ENCODE measurements around the gene PAK5.

DNA sequence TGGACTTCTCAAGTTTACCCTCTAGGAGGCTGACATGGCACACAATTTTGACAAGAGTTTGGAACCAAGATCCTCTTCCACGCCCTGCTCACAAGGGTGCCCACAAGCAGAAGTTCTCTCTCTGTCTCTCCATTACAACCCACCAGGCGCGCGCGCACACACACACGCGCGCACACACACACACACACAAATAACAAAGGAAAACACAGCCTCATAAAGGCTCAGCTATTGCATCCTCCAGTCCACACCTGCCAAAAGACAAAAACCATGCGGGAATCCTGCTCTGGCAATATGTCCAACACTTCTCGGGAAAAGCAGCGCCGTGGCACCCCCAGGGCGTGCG is 870 bp downstream of the PAK5 start:
- TF ChIP-seq, protein P1, sequence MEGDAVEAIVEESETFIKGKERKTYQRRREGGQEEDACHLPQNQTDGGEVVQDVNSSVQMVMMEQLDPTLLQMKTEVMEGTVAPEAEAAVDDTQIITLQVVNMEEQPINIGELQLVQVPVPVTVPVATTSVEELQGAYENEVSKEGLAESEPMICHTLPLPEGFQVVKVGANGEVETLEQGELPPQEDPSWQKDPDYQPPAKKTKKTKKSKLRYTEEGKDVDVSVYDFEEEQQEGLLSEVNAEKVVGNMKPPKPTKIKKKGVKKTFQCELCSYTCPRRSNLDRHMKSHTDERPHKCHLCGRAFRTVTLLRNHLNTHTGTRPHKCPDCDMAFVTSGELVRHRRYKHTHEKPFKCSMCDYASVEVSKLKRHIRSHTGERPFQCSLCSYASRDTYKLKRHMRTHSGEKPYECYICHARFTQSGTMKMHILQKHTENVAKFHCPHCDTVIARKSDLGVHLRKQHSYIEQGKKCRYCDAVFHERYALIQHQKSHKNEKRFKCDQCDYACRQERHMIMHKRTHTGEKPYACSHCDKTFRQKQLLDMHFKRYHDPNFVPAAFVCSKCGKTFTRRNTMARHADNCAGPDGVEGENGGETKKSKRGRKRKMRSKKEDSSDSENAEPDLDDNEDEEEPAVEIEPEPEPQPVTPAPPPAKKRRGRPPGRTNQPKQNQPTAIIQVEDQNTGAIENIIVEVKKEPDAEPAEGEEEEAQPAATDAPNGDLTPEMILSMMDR (IDR thresholded peaks at IDR 0.05) = no peak
- TF ChIP-seq POLR2A (IDR thresholded peaks at IDR 0.05) = no peak

All from esophagus squamous epithelium (tissue), 4 donors.